HFF-Myc (cell line): ENCODE measurements around the gene RIBC2.

Experiments used
- DNase-seq: peaks from one replicate; pipeline ENCODE4 v3.0.0-alpha.2; 2011; ENCODE audit warnings: low read depth; ENCODE audit errors: extremely low read depth
- H3K4me3 ChIP-seq: replicated peaks from 2 replicates; pipeline ENCODE4 v1.5.1; 2011; ENCODE audit warnings: low read depth, mild to moderate bottlenecking, control low read depth, low read length
- CTCF ChIP-seq: IDR thresholded peaks from 2 replicates; pipeline ENCODE4 v1.5.1; 2012; ENCODE audit warnings: mild to moderate bottlenecking, low read depth, low read length, control low read depth; ENCODE audit errors: missing control alignments

The RIBC2 gene

GRCh38 chr22:45481661-45482060, 68.2 kb downstream of the RIBC2 start:
- TF ChIP-seq CTCF, result no peak
- no peak for DNase-seq
- no peak overlapping the region for H3K4me3 ChIP-seq
